Measurements from ENCODE around the gene MGA. TPM values are rescaled to one million over a fixed set of nuclear protein-coding genes. Genes with fewer than 3 reads are reported as not detected.

The MGA gene
- total RNA-seq, 3 donors from 2014 or later = 27.9 to 37.3 (median 31.6) TPM

GRCh38 chr15:41647262-41647661 lies 12.9 kb upstream of the MGA start:
- Mint-ChIP-seq H3K4me1 (ENCODE audit: low read depth) (no peaks in the 10 kb centered on the region), H3K36me3 (ENCODE audit: insufficient read depth) (no peaks in the 10 kb centered on the region), H3K27me3 (ENCODE audit: low read depth) (no peaks in the 10 kb centered on the region), H3K4me3 (no peak overlapping the region), H3K9me3 (peaks cover 12% of the 10 kb centered on the region)
- ATAC-seq = no peak
- DNase-seq = no peak

GRCh38 chr15:41648097-41648496 lies 12.1 kb upstream of the MGA start:
- no peaks in the 10 kb centered on the region for H3K4me1 Mint-ChIP-seq (ENCODE audit: low read depth)
- ATAC-seq (no peak), DNase-seq (no peak)
- no peak overlapping the region for H3K4me3 Mint-ChIP-seq
- peaks cover 12% of the 10 kb centered on the region for H3K9me3 Mint-ChIP-seq
- no peaks in the 10 kb centered on the region for H3K36me3 Mint-ChIP-seq (ENCODE audit: insufficient read depth)
- no peaks in the 10 kb centered on the region for H3K27me3 Mint-ChIP-seq (ENCODE audit: low read depth)

GRCh38 chr15:41648770-41649169 lies 11.4 kb upstream of the MGA start:
- DNase-seq = no peak
- Mint-ChIP-seq H3K4me3 (no peak overlapping the region), H3K36me3 (ENCODE audit: insufficient read depth) (peaks cover 2% of the 10 kb centered on the region), H3K4me1 (ENCODE audit: low read depth) (no peaks in the 10 kb centered on the region), H3K9me3 (peaks cover 12% of the 10 kb centered on the region), H3K27me3 (ENCODE audit: low read depth) (no peaks in the 10 kb centered on the region)
- ATAC-seq = no peak

- no peak for ATAC-seq
- no peaks in the 10 kb centered on the region for H3K4me1 Mint-ChIP-seq (ENCODE audit: low read depth)
Observed at GRCh38 chr15:41650806-41651205, 9.4 kb upstream of the MGA start.

GRCh38 chr15:41651373-41651772 lies 8.8 kb upstream of the MGA start:
- H3K4me3 Mint-ChIP-seq = no peak overlapping the region
- H3K36me3 Mint-ChIP-seq (ENCODE audit: insufficient read depth) = peaks cover 3% of the 10 kb centered on the region
- no peak for ATAC-seq
- peaks cover 12% of the 10 kb centered on the region for H3K9me3 Mint-ChIP-seq
- DNase-seq = no peak
- no peaks in the 10 kb centered on the region for H3K4me1 Mint-ChIP-seq (ENCODE audit: low read depth)
- no peaks in the 10 kb centered on the region for H3K27me3 Mint-ChIP-seq (ENCODE audit: low read depth)

More at GRCh38 chr15:41650806-41651205, 9.4 kb upstream of the MGA start:
- H3K27me3 Mint-ChIP-seq (ENCODE audit: low read depth) = no peaks in the 10 kb centered on the region
- peaks cover 12% of the 10 kb centered on the region for H3K9me3 Mint-ChIP-seq
- peaks cover 3% of the 10 kb centered on the region for H3K36me3 Mint-ChIP-seq (ENCODE audit: insufficient read depth)
- no peak for DNase-seq
- no peak overlapping the region for H3K4me3 Mint-ChIP-seq

GRCh38 chr15:41653760-41654159 lies 6.4 kb upstream of the MGA start:
- DNase-seq (no peak), ATAC-seq (no peak)
- Mint-ChIP-seq H3K4me3 (no peak overlapping the region), H3K27me3 (ENCODE audit: low read depth) (no peaks in the 10 kb centered on the region), H3K9me3 (peaks cover 12% of the 10 kb centered on the region), H3K4me1 (ENCODE audit: low read depth) (no peaks in the 10 kb centered on the region), H3K36me3 (ENCODE audit: insufficient read depth) (peaks cover 3% of the 10 kb centered on the region)

- H3K27me3 Mint-ChIP-seq (ENCODE audit: low read depth) = no peaks in the 10 kb centered on the region
- no peak for ATAC-seq
- no peak overlapping the region for H3K4me3 Mint-ChIP-seq
- peaks cover 3% of the 10 kb centered on the region for H3K36me3 Mint-ChIP-seq (ENCODE audit: insufficient read depth)
- peaks cover 5% of the 10 kb centered on the region for H3K4me1 Mint-ChIP-seq (ENCODE audit: low read depth)
- H3K9me3 Mint-ChIP-seq = peaks cover 7% of the 10 kb centered on the region
- DNase-seq = no peak
Observed at GRCh38 chr15:41655716-41656115, 4.5 kb upstream of the MGA start.

GRCh38 chr15:41656188-41656587 lies 4.0 kb upstream of the MGA start:
- no peak overlapping the region for H3K4me3 Mint-ChIP-seq
- H3K27me3 Mint-ChIP-seq (ENCODE audit: low read depth) = no peaks in the 10 kb centered on the region
- DNase-seq = no peak
- no peak for ATAC-seq
- H3K4me1 Mint-ChIP-seq (ENCODE audit: low read depth) = peaks cover 10% of the 10 kb centered on the region
- peaks cover 2% of the 10 kb centered on the region for H3K9me3 Mint-ChIP-seq
- H3K36me3 Mint-ChIP-seq (ENCODE audit: insufficient read depth) = peaks cover 3% of the 10 kb centered on the region

- no peak overlapping the region for H3K4me3 Mint-ChIP-seq
- peaks cover 4% of the 10 kb centered on the region for H3K9me3 Mint-ChIP-seq
- H3K4me1 Mint-ChIP-seq (ENCODE audit: low read depth) = peaks cover 28% of the 10 kb centered on the region
- no peaks in the 10 kb centered on the region for H3K27me3 Mint-ChIP-seq (ENCODE audit: low read depth)
- DNase-seq (no peak), ATAC-seq (no peak)
- H3K36me3 Mint-ChIP-seq (ENCODE audit: insufficient read depth) = peaks cover 2% of the 10 kb centered on the region
Observed at GRCh38 chr15:41658689-41659088, 1.5 kb upstream of the MGA start.

GRCh38 chr15:41659190-41659589 lies 1.0 kb upstream of the MGA start:
- Mint-ChIP-seq H3K27me3 (ENCODE audit: low read depth) (no peaks in the 10 kb centered on the region), H3K36me3 (ENCODE audit: insufficient read depth) (no peaks in the 10 kb centered on the region), H3K4me3 (no peak overlapping the region), H3K4me1 (ENCODE audit: low read depth) (peaks cover 30% of the 10 kb centered on the region), H3K9me3 (peaks cover 4% of the 10 kb centered on the region)
- no peak for DNase-seq
- no peak for ATAC-seq

GRCh38 chr15:41659855-41660234 lies 360 bp upstream of the MGA start:
- Mint-ChIP-seq H3K27me3 (ENCODE audit: low read depth) (no peaks in the 10 kb centered on the region), H3K36me3 (ENCODE audit: insufficient read depth) (no peaks in the 10 kb centered on the region), H3K4me1 (ENCODE audit: low read depth) (peaks cover 35% of the 10 kb centered on the region), H3K4me3 (peak overlapping the region; percentile 95), H3K9me3 (peaks cover 4% of the 10 kb centered on the region)
- ATAC-seq (no peak), DNase-seq (no peak)

GRCh38 chr15:41661078-41661517 lies 893 bp downstream of the MGA start:
- peaks cover 4% of the 10 kb centered on the region for H3K9me3 Mint-ChIP-seq
- no peaks in the 10 kb centered on the region for H3K27me3 Mint-ChIP-seq (ENCODE audit: low read depth)
- H3K4me1 Mint-ChIP-seq (ENCODE audit: low read depth) = peaks cover 39% of the 10 kb centered on the region
- DNase-seq (no peak), ATAC-seq (no peak)
- H3K4me3 Mint-ChIP-seq = peak overlapping the region; percentile 95
- H3K36me3 Mint-ChIP-seq (ENCODE audit: insufficient read depth) = no peaks in the 10 kb centered on the region

- Mint-ChIP-seq H3K4me3 (peak overlapping the region; percentile 95), H3K36me3 (ENCODE audit: insufficient read depth) (no peaks in the 10 kb centered on the region), H3K27me3 (ENCODE audit: low read depth) (no peaks in the 10 kb centered on the region), H3K4me1 (ENCODE audit: low read depth) (peaks cover 42% of the 10 kb centered on the region), H3K9me3 (peaks cover 4% of the 10 kb centered on the region)
- DNase-seq (peak; percentile 64), ATAC-seq (peak; percentile 36 to 42)
Observed at GRCh38 chr15:41661518-41662225, 1.5 kb downstream of the MGA start.

- Mint-ChIP-seq H3K9me3 (peaks cover 4% of the 10 kb centered on the region), H3K27me3 (ENCODE audit: low read depth) (no peaks in the 10 kb centered on the region), H3K4me1 (ENCODE audit: low read depth) (peaks cover 53% of the 10 kb centered on the region), H3K4me3 (no peak overlapping the region), H3K36me3 (ENCODE audit: insufficient read depth) (peaks cover 18% of the 10 kb centered on the region)
- DNase-seq = no peak
- ATAC-seq = no peak
Observed at GRCh38 chr15:41666353-41666920, 6.2 kb downstream of the MGA start.

- DNase-seq (no peak), ATAC-seq (no peak)
- Mint-ChIP-seq H3K27me3 (ENCODE audit: low read depth) (no peaks in the 10 kb centered on the region), H3K4me1 (ENCODE audit: low read depth) (peaks cover 48% of the 10 kb centered on the region), H3K36me3 (ENCODE audit: insufficient read depth) (peaks cover 24% of the 10 kb centered on the region), H3K4me3 (no peak overlapping the region), H3K9me3 (peaks cover 3% of the 10 kb centered on the region)
Observed at GRCh38 chr15:41669701-41670100, 9.5 kb downstream of the MGA start.
